ENCODE measurements around the gene RAB3IP. TPM values are rescaled to one million over a fixed set of nuclear protein-coding genes. Genes with fewer than 3 reads are reported as not detected.
A peak's percentile ranks its signal among the peaks of the same experiment; 100 is the strongest.

Gene RAB3IP
- polyA plus RNA-seq (2013, experiment 1 of 2; ENCODE audit: insufficient read length): 5.4 TPM
- 5.5 TPM for polyA plus RNA-seq (2013, experiment 2 of 2; ENCODE audit: insufficient read length)

DNA sequence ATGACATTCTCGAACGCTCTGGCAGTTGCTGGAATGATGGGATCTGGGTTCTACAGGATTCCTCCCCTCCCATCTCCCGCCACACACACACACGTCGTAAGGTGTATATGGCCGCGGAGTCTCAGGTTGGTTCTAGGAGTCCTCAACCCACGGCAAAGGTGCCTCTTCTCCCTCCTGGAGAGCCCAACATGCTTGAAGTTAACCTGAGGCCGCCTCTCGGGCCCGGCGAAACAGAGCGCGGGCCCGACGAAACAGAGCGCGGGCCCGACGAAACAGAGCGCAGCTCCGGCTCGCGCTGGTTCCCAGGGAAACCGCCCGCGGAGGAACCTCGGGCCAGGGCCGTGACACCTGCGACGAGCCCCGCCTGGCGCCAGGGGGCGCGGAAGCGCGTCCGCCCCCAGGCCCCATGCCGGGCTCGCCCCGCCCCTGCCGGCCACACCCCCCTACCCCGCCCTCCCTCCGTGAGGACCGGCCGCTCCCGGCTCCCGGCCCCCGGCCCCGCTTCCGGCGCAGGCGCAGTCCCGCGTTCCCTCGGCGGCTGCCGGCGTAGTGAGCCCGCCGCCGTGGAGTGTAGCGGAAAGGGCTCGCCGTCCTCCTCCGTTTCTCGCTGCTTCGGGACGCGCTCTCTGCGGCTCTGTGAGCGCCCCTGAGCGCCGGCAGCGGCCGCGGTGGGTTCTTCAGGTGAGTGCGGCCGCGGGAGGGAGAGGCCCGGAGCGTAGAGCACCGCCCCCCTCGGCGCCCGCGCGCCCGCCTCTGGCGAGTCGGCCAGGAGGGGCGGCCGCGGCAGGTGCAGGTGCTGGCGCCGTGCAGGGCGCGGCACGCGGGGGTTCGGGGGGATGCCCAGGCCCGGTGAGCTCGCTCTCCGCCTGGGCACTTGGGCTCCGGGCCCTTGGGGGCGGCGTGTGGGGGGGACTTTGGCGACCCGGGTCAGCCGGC is at the start of gene RAB3IP:
Gene RAB3IP, plus strand, starts transcription at position 510 of the 936 bp plus-strand sequence. CDS start 16,549 bp downstream, outside the sequence.
- DNase-seq: peak; percentile 80

DNA sequence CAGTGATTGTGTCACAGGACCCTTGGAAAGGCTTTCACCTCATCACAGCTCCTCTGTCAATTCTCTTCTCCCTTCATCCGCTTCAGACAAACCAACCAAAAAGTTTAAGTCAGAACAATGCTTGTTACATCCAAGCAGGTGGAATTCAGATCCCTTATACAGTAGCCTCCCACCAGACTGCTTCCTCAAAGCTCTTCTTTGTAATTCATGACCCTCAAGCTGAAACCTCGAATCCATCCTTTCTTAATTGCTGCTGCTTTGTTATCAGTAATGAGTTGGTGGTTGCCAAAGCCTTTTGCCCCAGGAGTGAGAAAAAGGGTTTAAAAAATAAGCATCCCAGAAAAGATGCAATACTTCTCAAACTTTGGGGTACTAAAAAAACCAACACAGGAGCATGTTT is 49.0 kb upstream of the RAB3IP start:
- no peak for DNase-seq

GRCh38 chr12:69694123-69694522 is 44.5 kb upstream of the RAB3IP start:
- no peak for DNase-seq

DNA sequence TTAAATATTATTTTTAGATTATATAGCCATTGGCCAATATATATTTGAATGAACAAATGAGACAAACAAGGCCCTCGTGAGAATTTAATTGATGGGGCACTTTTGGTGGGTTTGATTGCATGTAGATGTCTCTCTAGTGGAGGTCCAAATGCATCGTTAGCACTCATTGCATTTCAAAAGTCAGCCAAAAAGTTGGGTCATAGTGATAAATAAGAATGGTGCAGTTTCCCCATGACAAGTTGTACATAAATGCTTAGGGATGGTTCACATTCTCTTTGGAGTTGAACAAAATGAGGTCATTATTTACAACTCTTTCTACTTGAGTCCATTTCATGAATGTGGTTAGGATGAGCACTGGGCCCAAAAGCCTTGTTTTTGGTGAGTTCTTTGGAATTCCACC is 40.6 kb upstream of the RAB3IP start:
- DNase-seq: no peak

- DNase-seq: no peak
Measured at GRCh38 chr12:69698769-69699540, 39.7 kb upstream of the RAB3IP start, which contains the start of gene BEST3. Gene BEST3 (minus strand): TSS chr12:69699303. CDS start chr12:69697798, 1,505 bp downstream.

GRCh38 chr12:69701826-69702225 is 36.8 kb upstream of the RAB3IP start:
- no peak for DNase-seq

DNA sequence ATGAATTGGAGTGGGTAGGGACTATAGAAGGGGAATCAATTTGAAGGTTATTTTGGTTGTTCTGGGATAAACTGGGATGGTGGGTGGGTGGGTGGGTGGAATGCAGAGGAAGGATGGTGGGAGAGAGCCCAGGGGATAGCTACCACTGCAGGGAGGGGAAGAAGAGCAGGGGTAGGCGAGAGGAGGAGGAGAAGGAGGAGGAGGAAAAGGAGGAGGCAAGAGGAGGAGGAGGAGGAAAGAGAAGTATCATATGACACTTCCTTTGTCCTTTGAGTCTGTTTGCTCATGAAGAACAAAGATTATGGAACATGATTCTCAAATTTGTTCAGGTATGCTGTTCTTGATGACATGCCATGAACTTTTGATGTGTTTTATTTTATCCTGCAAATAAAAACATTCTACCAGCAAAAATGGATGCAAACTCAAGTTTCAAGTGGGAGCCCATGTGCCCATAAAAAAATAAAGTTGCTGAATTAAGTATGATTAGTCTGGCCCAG is 35.5 kb upstream of the RAB3IP start:
- no peak for DNase-seq

DNA sequence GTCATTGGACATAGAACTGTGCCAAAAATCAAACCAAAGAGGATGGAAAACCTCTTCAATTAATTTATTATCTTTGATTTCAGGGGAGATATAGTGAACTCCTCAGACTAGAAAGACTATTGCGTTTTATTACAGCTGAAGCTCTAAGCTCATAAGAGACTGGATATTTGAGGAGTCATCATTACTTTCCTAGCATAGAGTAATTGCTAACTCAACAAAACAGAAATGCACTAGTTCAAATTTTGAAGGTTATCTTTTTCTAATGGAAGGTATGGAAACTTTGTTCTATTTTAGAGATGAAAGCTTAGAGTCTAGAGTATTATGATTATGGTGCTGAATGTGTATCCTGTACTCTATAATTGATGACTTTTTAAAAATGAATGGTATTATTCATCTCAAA is 34.3 kb upstream of the RAB3IP start:
- no peak for DNase-seq

- DNase-seq: no peak
Measured at GRCh38 chr12:69708649-69709048, 30.0 kb upstream of the RAB3IP start.

DNA sequence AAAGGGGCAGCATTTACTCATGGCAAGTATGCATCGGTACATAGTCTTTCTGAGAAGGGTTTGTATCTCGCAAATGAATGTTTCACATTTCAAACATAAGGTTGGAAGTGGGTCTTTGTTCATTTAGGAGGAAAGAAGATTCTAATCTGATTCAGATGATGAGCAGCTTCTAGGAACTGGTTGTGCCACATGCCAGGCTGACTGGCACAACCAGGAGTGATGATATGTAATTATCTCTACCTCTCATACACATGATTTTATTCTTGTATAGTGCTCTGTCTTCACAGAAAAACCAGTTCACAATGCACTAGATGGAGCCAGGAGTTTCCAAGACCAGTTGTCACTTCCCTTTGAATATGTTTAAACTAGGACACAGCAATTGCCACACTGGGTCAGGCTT is 25.8 kb upstream of the RAB3IP start:
- no peak for DNase-seq

GRCh38 chr12:69714542-69714941 is 24.1 kb upstream of the RAB3IP start:
- DNase-seq: no peak

- DNase-seq: no peak
Measured at GRCh38 chr12:69719336-69720316, 19.0 kb upstream of the RAB3IP start.

DNA sequence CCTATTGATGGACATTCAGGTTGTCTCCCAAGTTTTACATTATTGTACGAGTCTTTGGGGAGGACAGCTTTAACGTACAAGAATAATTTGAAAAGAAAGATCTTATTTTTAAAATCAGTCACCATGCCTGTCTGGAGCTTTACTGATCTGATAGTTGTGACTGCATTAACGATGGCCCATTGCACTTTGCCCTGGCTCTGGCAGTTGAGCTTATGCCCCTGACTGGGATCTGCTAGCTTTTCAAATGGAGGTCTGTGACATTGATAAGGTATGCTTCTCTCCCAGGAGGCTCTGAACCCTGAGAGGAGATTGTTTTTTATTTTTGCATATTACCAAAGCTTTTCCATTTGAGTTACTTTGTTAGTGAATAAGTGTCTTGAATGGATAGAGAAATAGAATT is 17.9 kb upstream of the RAB3IP start:
- no peak for DNase-seq

DNA sequence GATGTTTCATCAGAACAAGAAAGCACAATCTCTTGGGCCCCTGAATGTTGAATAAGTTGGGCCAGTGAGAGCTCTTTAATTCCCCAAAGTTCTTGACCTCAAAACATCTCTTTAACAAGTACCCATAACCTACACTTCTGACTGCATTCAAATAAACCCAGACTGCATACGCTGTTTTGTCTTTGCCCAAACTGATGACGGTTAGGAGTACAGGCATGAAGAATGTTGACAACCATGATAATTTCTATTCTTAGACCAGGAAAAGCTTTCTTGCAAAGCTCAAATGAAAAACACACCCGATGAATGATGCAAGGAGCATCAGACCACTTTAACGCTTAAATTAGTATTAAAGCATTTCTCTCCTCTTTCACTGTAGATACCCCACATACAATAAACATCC is 11.7 kb upstream of the RAB3IP start:
- DNase-seq: no peak

DNA sequence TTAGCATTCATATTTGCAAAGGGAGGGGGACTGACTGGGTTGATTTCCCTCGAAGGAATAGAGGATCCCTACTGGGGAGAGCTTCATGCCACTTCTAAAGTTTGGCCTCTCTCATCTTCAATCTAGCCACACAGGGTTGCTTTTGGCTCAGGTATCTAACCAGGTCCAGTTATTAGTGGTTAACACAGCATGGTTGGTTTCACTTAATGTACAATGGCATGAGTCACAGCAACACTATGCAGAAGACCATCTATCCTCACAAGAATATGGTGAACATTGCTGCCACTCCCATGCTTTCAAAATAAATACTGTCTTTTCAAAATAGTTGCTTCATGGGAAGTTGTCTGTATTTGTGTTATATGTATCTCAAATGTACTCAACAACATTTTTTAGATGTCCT is 6.6 kb upstream of the RAB3IP start:
- peak; percentile 4 for DNase-seq

GRCh38 chr12:69733638-69734037 is 5.0 kb upstream of the RAB3IP start:
- no peak for DNase-seq

GRCh38 chr12:69739287-69740191 is 879 bp downstream of the RAB3IP start:
- peak; percentile 26 for DNase-seq

GRCh38 chr12:69744109-69744508 is 5.4 kb downstream of the RAB3IP start:
- DNase-seq: no peak

DNA sequence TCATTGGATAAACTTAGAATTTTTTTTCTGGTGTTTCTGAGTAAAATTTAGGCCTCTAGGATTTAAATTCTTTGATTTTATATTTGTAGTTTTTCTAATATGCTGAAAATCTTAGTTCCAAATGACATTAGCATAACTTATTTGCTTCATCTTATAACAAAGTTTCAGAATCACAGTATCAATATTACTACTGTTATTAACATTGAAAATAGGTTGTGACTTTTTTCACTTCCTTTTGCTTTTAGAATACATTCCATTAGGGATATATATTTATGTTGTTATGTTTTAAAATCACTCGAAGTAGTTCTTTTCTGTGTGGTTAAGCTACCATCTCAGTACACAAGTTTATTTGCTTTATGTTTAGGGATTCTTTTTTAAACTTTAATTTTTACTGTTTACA is 12.8 kb downstream of the RAB3IP start:
- no peak for DNase-seq

GRCh38 chr12:69755302-69755701 is 16.6 kb downstream of the RAB3IP start:
- DNase-seq: no peak

Data from fibroblast of skin of abdomen (primary cell).